Endothelial cell of umbilical vein (primary cell): ENCODE results near the gene CALCR. TPM values are rescaled to one million over a fixed set of nuclear protein-coding genes. Genes with fewer than 3 reads are reported as not detected.

Experiments used
- BruUV-seq: library from RNA; stranded (reverse); fragments of 400-500 nt; replicated peaks from 2 replicates; lab custom pipeline; 2021; lab: Mats Ljungman, UMichigan
- CTCF ChIA-PET: fragments of 300-600, 350-600 bp; sonication (Branson Sonifier 250); formaldehyde crosslinking; loops from one replicate; lab custom pipeline; 2021; ENCODE audit warnings: antibody characterized with exemption, inconsistent platforms; lab: Charles Lee
- POLR2A ChIA-PET: fragments of 300-600, 350-600 bp; sonication (Branson Sonifier 250); formaldehyde crosslinking; loops from one replicate; lab custom pipeline; 2021; ENCODE audit warnings: antibody characterized with exemption, inconsistent platforms; lab: Charles Lee
- DNase-seq: peaks from one replicate; pipeline ENCODE4 v3.0.0-alpha.2; 2011; ENCODE audit warnings: low read depth, low spot score
- FAIRE-seq: peaks from 2 replicates; lab custom pipeline; 2011; peaks lifted over from hg19 to GRCh38; lab: Jason Lieb, UNC
- H2AFZ ChIP-seq: 2 replicates; pipeline ENCODE4 v1.6.0; 2012; ENCODE audit warnings: low read depth, low read length, control low read depth, inconsistent platforms
- H3K27ac ChIP-seq: 2 replicates; pipeline ENCODE4 v1.5.1; 2011; ENCODE audit warnings: low read depth, mild to moderate bottlenecking, control low read depth, low read length, moderate library complexity; ENCODE audit not compliant: insufficient read depth
- H3K27me3 ChIP-seq, 2 experiments: 2 replicates each; pipeline versions ENCODE4 v1.6.0 to v1.6.1; 2011; ENCODE audit warnings: low read length in 2 of 2, mixed read lengths in 1 of 2; ENCODE audit not compliant: control insufficient read depth in 2 of 2, insufficient read depth in 2 of 2
- H3K36me3 ChIP-seq, 2 experiments: 2 replicates in 1 of 2; 3 replicates in 1 of 2; pipeline ENCODE4 v1.5.1; 2011; ENCODE audit warnings: low read length in 2 of 2, mild to moderate bottlenecking in 1 of 2, moderate library complexity in 1 of 2; ENCODE audit not compliant: control insufficient read depth in 2 of 2, insufficient read depth in 2 of 2; ENCODE audit errors: extremely low read depth in 1 of 2
- H3K4me1 ChIP-seq: 3 replicates; pipeline ENCODE4 v1.5.1; 2011; ENCODE audit warnings: mild to moderate bottlenecking, low read length; ENCODE audit not compliant: control insufficient read depth, insufficient read depth; ENCODE audit errors: extremely low read depth
- H3K4me2 ChIP-seq: 2 replicates; pipeline ENCODE4 v1.6.1; 2011; ENCODE audit warnings: low read length, control low read depth, mixed read lengths; ENCODE audit not compliant: insufficient read depth
- H3K4me3 ChIP-seq, 3 experiments: fragments of 200-600 bp in 1 of 3; sonication (generic), shearing (Covaris generic) in 1 of 3; replicated peaks in 1 of 3; 2 replicates each; pipeline ENCODE4 v1.5.1; 2011 to 2016; ENCODE audit warnings: control low read depth in 3 of 3, low read length in 3 of 3, mild to moderate bottlenecking in 2 of 3, inconsistent platforms in 1 of 3, low read depth in 1 of 3, moderate library complexity in 1 of 3; ENCODE audit not compliant: insufficient read depth in 1 of 3
- H3K79me2 ChIP-seq: 2 replicates; pipeline ENCODE4 v1.6.0; 2012; ENCODE audit warnings: low read length, inconsistent platforms; ENCODE audit not compliant: control insufficient read depth, insufficient read depth
- H3K9ac ChIP-seq: replicated peaks from 2 replicates; pipeline ENCODE3; 2011; ENCODE audit warnings: low read length, control low read depth; ENCODE audit not compliant: insufficient read depth; ENCODE audit errors: extremely low read depth
- H3K9me1 ChIP-seq: replicated peaks from 3 replicates; pipeline ENCODE4 v1.6.0; 2011; ENCODE audit warnings: mild to moderate bottlenecking, low read length; ENCODE audit not compliant: control insufficient read depth, insufficient read depth; ENCODE audit errors: extremely low read depth
- H3K9me3 ChIP-seq: replicated peaks from 2 replicates; pipeline ENCODE4 v1.5.1; 2012; ENCODE audit warnings: low read length, inconsistent platforms; ENCODE audit not compliant: control insufficient read depth, insufficient read depth
- H4K20me1 ChIP-seq: replicated peaks from 2 replicates; pipeline ENCODE3; 2011; ENCODE audit warnings: mild to moderate bottlenecking, low read length; ENCODE audit not compliant: control insufficient read depth, insufficient read depth; ENCODE audit errors: extremely low read depth
- CTCF ChIP-seq, 2 donors: IDR thresholded peaks; 1 replicate in 1 of 2; 2 replicates in 1 of 2; pipeline ENCODE4 v1.5.1; 2011; ENCODE audit warnings: low read length in 2 of 2, mild to moderate bottlenecking in 2 of 2, moderate library complexity in 2 of 2, control low read depth in 1 of 2, inconsistent platforms in 1 of 2, low read depth in 1 of 2; ENCODE audit not compliant: insufficient read depth in 1 of 2; ENCODE audit errors: extremely low read depth in 1 of 2
- EZH2 ChIP-seq: IDR thresholded peaks from 2 replicates; pipeline ENCODE4 v1.6.1; 2012; ENCODE audit warnings: borderline replicate concordance, low read depth, mild to moderate bottlenecking, moderate library complexity, low read length, inconsistent platforms; ENCODE audit not compliant: severe bottlenecking
- FOS ChIP-seq: IDR thresholded peaks from 2 replicates; pipeline ENCODE4 v1.6.1; 2011; ENCODE audit warnings: mild to moderate bottlenecking, low read length, moderate library complexity, borderline replicate concordance; ENCODE audit not compliant: insufficient read depth
- JUN ChIP-seq: IDR thresholded peaks from 2 replicates; pipeline ENCODE4 v1.6.1; 2011; ENCODE audit warnings: borderline replicate concordance, low read depth; ENCODE audit not compliant: insufficient read length, insufficient read depth
- MAX ChIP-seq: IDR thresholded peaks from 2 replicates; pipeline ENCODE4 v1.6.1; 2011; ENCODE audit not compliant: insufficient read depth, insufficient read length
- MYC ChIP-seq: IDR thresholded peaks from one replicate; pipeline ENCODE4 v1.6.1; 2011; ENCODE audit warnings: mild to moderate bottlenecking, low read depth, low read length
- dilution Hi-C: fragments of 300-500 bp; cut with MboI; formaldehyde crosslinking; loops from one replicate; pipeline ENCODE4 v1.15.0; 2019; ENCODE audit warnings: low sequenced_read_pairs; ENCODE audit not compliant: extremely low pct_ligation_motif_present
- intact Hi-C: fragments of 100-400 bp; cut with micrococcal nuclease; formaldehyde crosslinking; loops from one replicate; pipeline ENCODE4 v1.10.0; 2022
- polyA plus RNA-seq, 4 experiments: library from polyadenylated mRNA; depleted of rRNA in 3 of 4; stranded (reverse) in 3 of 4; unstranded in 1 of 4; fragments of >200 nt; gene quantifications; 2 replicates each; pipeline versions ENCODE4 v1.2.1 to v1.2.3, GENCODE V29; 2011 to 2012; ENCODE audit warnings: missing spikeins in 1 of 4
- total RNA-seq: library from RNA; stranded (reverse); gene quantifications from 2 replicates; pipeline ENCODE4 v1.2.3, GENCODE V29; 2021

CALCR gene
- total and polyA plus RNA-seq, 2 donors (not counting 3 experiments of a cell fraction or from before 2014, with no cell fraction given): not detected

- POLR2A ChIA-PET: no interaction called here
- FAIRE-seq (no peak), DNase-seq (no peak)
- BruUV-seq: no TSS peak
- TF ChIP-seq EZH2 (no peak), MAX (no peak), FOS (no peak), JUN (no peak), CTCF (IDR thresholded peaks at IDR 0.05; ENCODE audit: extremely low read depth in 1 of 2, insufficient read depth in 1 of 2, low read depth in 1 of 2, low read length in 2 of 2) (no peak), MYC (no peak)
- Histone ChIP-seq H3K27ac (no peak overlapping the region), H3K4me2 (no peak overlapping the region), H3K27me3 (no peaks in the 10 kb centered on the region), H3K79me2 (no peaks in the 10 kb centered on the region), H4K20me1 (no peaks in the 10 kb centered on the region), H3K4me1 (peaks cover 4% of the 10 kb centered on the region), H3K4me3 (no peak overlapping the region), H2AFZ (no peak overlapping the region), H3K9me3 (no peaks in the 10 kb centered on the region), H3K9ac (no peak overlapping the region), H3K9me1 (no peaks in the 10 kb centered on the region), H3K36me3 (no peaks in the 10 kb centered on the region)
- dilution Hi-C loops: no loop called here
- CTCF ChIA-PET: no interaction called here
- intact Hi-C loops: no loop called here
Observed at GRCh38 chr7:93407239-93407638, 167.3 kb downstream of the CALCR start.
